Activated CD4-positive, alpha-beta T cell treated with anti-CD3 and anti-CD28 coated beads, Interleukin-2, amount 10 ng/mL, durations not matched to agents 24 days and 14 days (primary cell): ENCODE measurements around the gene NAP1L1. TPM values are rescaled to one million over a fixed set of nuclear protein-coding genes. Genes with fewer than 3 reads are reported as not detected.

Experiments
- DNase-seq: peaks from one replicate; pipeline ENCODE4 v3.0.0; 2022
- H3K27ac Mint-ChIP-seq: one replicate; pipeline ENCODE4 v1.8.0; 2022; ENCODE audit warnings: mild to moderate bottlenecking, mixed read lengths
- H3K27me3 Mint-ChIP-seq: one replicate; pipeline ENCODE4 v1.8.0; 2022; ENCODE audit warnings: mixed read lengths
- H3K36me3 Mint-ChIP-seq: one replicate; pipeline ENCODE4 v1.8.0; 2022; ENCODE audit warnings: low read depth, mild to moderate bottlenecking, mixed read lengths
- H3K4me1 Mint-ChIP-seq: one replicate; pipeline ENCODE4 v1.8.0; 2021; ENCODE audit warnings: mixed read lengths
- H3K4me3 Mint-ChIP-seq: one replicate; pipeline ENCODE4 v1.8.0; 2022; ENCODE audit warnings: mild to moderate bottlenecking, moderate library complexity, mixed read lengths
- H3K9me3 Mint-ChIP-seq: one replicate; pipeline ENCODE4 v1.8.0; 2021; ENCODE audit warnings: mixed read lengths
- intact Hi-C: fragments of 100-400 bp; cut with micrococcal nuclease; formaldehyde crosslinking; loops from one replicate; pipeline ENCODE4 v1.15.1; 2023
- total RNA-seq: library from RNA; stranded (reverse); gene quantifications from 2 replicates; pipeline ENCODE4 v1.2.3, GENCODE V29; 2022

The NAP1L1 gene
- total RNA-seq, 1 donor from 2014 or later: 652 TPM

DNA sequence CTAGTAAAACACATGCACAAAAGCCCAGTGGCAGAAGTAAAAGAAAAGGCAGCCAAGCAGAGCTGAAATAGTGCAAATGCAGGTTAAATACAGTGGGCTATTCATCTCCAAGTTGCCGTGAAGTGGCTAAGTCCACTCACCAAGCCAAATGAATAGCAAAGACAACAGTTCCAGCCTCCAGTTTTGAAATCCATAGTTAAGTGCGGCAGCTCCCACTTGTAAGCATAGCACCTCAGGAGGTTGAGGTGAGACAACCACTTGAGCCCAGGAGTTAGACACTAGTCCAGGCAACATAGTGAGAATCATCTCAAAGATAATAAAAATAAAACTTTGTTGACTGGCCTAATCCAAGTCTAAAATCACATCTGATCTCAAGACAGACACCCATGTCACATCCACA lies 43.1 kb downstream of the NAP1L1 start:
- no peak overlapping the region for H3K4me3 Mint-ChIP-seq
- no peak for DNase-seq
- intact Hi-C loops: no loop called here
- peaks cover 13% of the 10 kb centered on the region for H3K36me3 Mint-ChIP-seq
- H3K27me3 Mint-ChIP-seq: no peaks in the 10 kb centered on the region
- no peak overlapping the region for H3K27ac Mint-ChIP-seq
- H3K9me3 Mint-ChIP-seq: no peaks in the 10 kb centered on the region
- H3K4me1 Mint-ChIP-seq: peaks cover 7% of the 10 kb centered on the region

DNA sequence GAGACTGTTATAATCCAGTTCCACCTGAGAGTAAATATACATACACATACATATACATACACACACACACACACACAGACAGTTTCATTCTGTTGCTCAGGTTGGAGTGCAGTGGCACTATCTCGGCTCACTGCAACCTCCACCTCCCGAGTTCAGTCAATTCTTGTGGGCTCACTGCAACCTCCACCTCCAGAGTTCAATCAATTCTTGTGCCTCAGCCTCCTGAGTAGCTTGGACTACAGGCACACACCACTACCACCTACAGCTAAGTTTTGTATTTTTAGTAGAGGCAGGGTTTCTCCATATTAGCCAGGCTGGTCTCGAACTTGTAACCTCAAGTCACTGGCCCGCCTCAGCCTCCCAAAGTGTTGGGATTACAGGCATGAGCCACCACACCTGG lies 44.0 kb downstream of the NAP1L1 start:
- no peak for DNase-seq
- H3K4me1 Mint-ChIP-seq: peaks cover 11% of the 10 kb centered on the region
- no peaks in the 10 kb centered on the region for H3K27me3 Mint-ChIP-seq
- peaks cover 12% of the 10 kb centered on the region for H3K36me3 Mint-ChIP-seq
- intact Hi-C loops: no loop called here
- no peaks in the 10 kb centered on the region for H3K9me3 Mint-ChIP-seq
- H3K4me3 Mint-ChIP-seq: no peak overlapping the region
- H3K27ac Mint-ChIP-seq: no peak overlapping the region

DNA sequence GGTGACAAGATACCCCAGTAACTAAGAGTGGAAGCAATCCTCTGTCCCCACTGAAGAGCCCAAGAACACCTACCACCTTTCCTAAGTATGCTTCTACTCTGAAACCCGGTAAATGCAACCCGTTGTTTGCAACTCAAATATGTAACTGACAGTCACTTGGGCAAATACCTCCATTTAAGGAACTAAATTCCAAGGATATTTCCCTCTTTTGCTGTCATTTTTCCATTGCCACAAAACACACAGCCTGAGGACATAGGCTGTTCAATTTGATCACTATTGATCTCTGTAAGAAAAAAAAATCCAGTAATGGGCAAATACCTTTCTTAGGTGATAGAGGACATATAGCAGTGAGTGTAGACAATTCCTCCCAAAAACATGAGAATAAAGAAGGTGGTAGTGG lies 46.3 kb downstream of the NAP1L1 start:
- peaks cover 6% of the 10 kb centered on the region for H3K36me3 Mint-ChIP-seq
- H3K27ac Mint-ChIP-seq: no peak overlapping the region
- H3K4me1 Mint-ChIP-seq: peaks cover 18% of the 10 kb centered on the region
- H3K4me3 Mint-ChIP-seq: no peak overlapping the region
- H3K9me3 Mint-ChIP-seq: no peaks in the 10 kb centered on the region
- H3K27me3 Mint-ChIP-seq: no peaks in the 10 kb centered on the region
- intact Hi-C loops: loop anchor here (5.0 kb wide), 2 partner anchors 419 to 706 kb away; partner anchors contain the start of genes CAPS2 and GLIPR1L1
- DNase-seq: no peak

DNA sequence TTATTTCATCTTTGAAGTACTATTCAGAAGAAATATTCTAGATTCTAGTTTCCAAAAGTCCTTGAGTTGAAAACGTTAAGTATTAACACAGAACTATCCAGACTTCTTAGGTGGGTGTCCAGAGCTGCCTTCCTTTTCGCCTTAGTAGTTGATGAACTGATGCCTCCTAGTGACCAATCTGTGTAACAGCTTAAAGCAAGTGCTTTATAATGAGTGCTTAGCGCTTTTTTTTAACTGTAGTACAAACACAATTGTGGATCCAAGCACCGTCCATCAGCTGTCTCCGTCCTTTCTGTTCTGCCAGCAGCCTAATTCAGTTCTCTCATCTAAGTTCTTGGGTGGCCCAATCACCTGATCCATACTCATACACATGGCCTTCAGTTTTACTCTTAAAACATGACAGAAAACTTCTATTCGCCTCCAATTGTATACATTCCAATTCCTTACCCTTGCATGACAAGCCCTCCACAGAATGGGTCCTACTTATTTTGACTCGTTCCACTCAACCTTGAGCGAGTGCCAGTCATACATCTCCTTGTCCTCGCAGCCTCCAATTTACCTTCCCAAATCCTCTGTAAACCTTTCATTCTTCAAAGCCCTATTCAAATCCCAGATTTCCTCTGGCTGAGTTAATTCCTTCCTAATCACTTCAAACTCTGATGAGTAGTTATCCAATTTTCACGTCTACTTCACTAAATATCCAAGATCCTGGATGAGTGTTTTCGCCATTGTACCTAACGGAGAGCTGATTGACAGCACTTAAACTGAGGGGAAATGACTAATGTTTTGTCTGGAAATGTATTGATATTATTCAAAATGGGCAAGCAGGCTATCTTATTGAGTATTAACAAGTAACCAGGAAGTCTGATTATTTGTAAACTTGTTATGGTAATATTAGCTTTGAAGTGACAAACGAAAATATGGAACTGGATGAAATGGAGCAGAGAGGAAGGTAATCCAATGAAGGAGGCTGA lies 47.1 kb downstream of the NAP1L1 start:
- Mint-ChIP-seq H3K4me3 (no peak overlapping the region), H3K36me3 (peaks cover 8% of the 10 kb centered on the region), H3K27ac (no peak overlapping the region), H3K27me3 (no peaks in the 10 kb centered on the region), H3K4me1 (peaks cover 24% of the 10 kb centered on the region), H3K9me3 (no peaks in the 10 kb centered on the region)
- peak; percentile 80 for DNase-seq
- intact Hi-C loops: loop anchor here (1.0 to 5.0 kb wide), 4 partner anchors 220 to 705 kb away; partner anchors contain the start of genes CAPS2 and GLIPR1L1

DNA sequence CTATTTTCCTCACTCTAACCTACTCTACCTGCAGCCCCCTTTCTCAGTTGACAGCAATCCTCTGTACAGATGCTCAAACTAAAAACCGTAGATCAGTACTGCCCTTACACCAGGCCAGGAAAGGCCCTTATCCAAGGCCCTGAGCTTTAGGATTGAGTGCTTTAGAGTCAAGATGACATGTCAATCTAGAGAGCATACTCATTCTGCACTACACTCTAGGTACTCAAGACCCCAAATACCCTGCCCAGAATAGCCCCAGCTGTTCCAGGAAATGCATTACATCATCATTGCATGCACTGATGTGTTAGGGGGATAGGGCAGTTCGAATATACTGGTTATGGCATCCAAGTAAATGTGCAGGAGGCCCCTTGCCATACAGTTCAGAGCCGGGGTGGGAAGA lies 49.4 kb downstream of the NAP1L1 start:
- H3K4me3 Mint-ChIP-seq: no peak overlapping the region
- H3K27ac Mint-ChIP-seq: no peak overlapping the region

DNA sequence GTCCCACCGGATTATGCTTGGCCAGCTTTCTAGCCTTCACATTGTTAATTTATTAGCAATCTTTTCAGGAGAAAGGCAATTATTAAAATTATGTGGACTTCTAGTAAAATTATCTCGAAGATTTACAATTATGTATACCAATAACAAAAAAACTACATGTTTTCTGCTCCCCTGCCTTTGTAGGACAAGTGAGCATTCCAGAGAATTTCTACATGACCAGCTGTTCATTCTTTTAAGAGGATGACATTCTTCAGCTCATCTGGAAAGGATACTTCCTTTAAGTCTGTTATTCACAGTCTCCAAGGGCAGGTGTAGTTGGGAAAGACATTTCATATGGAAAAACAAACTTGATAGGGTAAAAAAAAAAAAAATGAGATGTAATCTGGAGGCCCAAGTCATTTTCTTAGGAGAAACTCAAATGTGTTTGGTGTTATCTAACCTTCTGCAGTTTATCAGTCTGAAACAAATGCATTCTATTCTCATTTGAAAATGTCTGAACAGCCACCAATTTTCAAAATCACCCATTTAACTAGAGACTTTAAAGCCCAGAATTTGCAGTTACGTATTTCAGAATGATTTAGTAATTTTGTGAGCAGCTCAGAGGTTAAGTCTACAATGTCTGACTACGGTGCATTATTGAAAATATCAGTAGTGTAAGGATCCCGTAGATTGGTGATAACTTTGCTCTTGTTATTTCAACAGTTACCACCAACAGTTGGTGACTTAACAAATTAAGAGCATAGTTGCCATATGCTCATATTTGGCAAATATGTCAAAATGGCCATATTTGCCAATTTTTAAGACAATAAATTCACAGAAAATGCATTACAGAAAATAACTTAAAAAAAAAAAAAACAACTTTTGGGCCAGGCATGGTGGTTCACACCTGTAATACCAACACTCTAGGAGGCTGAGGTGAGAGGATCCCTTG lies 51.1 kb downstream of the NAP1L1 start:
- Mint-ChIP-seq H3K27me3 (peaks cover 2% of the 10 kb centered on the region), H3K4me1 (peaks cover 35% of the 10 kb centered on the region), H3K36me3 (peaks cover 34% of the 10 kb centered on the region), H3K9me3 (no peaks in the 10 kb centered on the region), H3K4me3 (peak overlapping the region; percentile 99), H3K27ac (peak overlapping the region; percentile 99)
- DNase-seq: no peak
- intact Hi-C loops: loop anchor here (5.0 kb wide), 4 partner anchors 296 to 641 kb away; partner anchors contain the start of genes BBS10 and GLIPR1L2

More for the DNA sequence above, 49.4 kb downstream of the NAP1L1 start:
- Mint-ChIP-seq H3K36me3 (peaks cover 17% of the 10 kb centered on the region), H3K27me3 (peaks cover 2% of the 10 kb centered on the region), H3K4me1 (peaks cover 29% of the 10 kb centered on the region), H3K9me3 (no peaks in the 10 kb centered on the region)
- intact Hi-C loops: loop anchor here (5.0 kb wide), 2 partner anchors 422 to 703 kb away; partner anchors contain the start of genes CAPS2 and GLIPR1L1
- peak; percentile 58 for DNase-seq

DNA sequence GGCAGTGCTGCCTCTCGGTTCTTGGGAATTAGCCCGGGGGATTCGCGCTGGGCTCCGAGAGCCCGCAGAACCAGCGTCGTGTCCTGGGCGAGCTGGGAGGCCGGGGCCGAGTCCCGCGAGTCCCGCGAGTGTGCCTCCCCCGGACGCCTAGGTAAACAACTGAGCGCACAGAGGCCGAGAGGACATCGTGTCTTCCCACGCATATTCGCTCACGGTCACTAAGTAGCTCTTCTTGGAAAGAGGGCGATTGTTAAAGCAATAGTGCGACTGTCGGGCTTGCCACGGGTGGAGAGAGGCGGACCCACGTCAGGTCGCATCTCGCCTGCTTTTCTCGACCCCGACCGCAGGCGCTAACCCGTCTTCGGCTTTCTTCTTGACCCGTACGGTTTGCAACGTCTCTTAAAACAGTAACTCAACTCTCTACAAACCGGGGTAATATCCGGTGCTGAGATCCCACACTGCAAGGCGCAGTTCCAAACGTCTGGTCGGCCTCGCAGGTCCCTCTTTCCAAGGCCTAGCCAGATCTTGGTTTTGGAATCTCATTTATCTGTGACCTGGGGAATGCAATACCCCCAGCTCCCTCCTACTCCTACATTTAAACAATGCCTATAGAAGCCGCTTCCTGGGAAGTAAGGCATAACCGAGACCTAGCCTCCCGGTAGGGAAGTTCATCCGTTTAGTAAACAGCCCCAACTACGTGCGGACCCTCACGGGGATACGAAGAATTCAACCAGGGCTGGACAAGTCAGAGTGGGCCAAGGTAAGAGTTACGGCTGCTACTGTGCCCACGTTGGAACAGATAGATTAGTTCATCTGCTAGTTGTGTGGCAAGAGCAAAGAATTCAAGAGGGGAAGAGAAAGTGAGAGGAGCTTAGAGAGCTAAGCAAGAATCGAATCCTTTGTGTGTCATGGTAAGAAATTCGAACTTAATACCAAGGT lies 52.2 kb downstream of the NAP1L1 start:
- intact Hi-C loops: loop anchor here (1.0 to 5.0 kb wide), 6 partner anchors 295 to 640 kb away; partner anchors contain the start of genes BBS10 and GLIPR1L2
- peaks cover 2% of the 10 kb centered on the region for H3K27me3 Mint-ChIP-seq
- peak overlapping the region; percentile 99 for H3K4me3 Mint-ChIP-seq
- peaks cover 39% of the 10 kb centered on the region for H3K36me3 Mint-ChIP-seq
- H3K27ac Mint-ChIP-seq: peak overlapping the region; percentile 99
- H3K9me3 Mint-ChIP-seq: no peaks in the 10 kb centered on the region
- peaks cover 32% of the 10 kb centered on the region for H3K4me1 Mint-ChIP-seq
- peak; percentile 84 for DNase-seq

DNA sequence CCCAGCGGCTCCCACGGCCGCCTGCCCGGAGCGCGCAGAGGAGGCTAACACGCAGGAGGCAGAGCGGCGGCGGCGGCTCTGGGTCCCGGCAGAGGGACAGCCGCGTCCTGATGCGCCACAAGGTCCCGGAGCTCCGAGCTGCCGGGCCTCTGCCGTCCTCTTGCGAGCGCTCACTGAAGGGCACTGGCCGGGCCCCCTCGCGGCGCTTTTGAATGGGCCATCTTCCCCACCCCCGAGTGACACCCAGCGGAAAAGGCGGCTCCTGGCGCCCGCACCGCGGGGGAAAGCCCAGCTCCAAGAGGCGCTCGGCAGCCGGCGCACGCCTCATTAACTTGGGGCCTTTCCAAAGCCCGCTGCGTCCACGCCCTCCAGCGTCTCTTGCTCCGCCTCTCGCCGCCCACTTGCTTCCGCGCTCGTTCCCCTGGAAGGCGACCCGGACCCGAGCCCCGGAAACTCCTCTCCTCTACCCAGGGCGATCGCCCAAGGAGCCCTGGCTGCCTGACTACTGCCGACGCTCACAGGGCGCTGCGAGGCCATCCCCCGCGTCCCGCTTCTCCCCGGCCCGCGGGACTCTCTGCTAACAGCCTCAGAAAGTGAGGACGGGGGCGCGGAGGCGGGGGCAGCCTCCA lies 53.0 kb downstream of the NAP1L1 start, which contains the start of gene PHLDA1:
TSS of gene PHLDA1 (minus strand) at position 363 of the 629 bp plus-strand sequence.
- peaks cover 36% of the 10 kb centered on the region for H3K4me1 Mint-ChIP-seq

DNA sequence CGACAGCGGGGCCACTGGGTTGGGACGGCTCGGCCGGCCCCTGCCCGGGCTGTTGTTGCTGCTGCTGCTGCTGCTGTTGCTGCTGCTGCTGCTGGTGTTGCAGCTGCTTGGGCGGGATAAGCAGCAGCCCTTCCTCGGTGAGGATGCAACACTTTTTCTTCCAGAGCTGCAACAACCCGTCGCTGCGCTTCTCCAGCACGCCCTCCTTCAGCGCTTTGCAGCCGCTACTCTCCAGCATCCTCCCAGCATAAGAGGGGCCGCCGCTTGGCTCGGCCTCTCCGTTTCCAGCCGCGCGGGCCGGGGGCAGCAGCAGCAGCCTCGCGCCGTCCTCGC lies 53.4 kb downstream of the NAP1L1 start:
- H3K4me1 Mint-ChIP-seq: peaks cover 41% of the 10 kb centered on the region
- intact Hi-C loops: loop anchor here (1.0 to 5.0 kb wide), 13 partner anchors 11 to 639 kb away; partner anchors contain the start of genes BBS10, GLIPR1, GLIPR1L2 and KRR1
- peak overlapping the region; percentile 99 for H3K27ac Mint-ChIP-seq
- peaks cover 51% of the 10 kb centered on the region for H3K36me3 Mint-ChIP-seq
- peak overlapping the region; percentile 99 for H3K4me3 Mint-ChIP-seq
- no peak for DNase-seq
- H3K27me3 Mint-ChIP-seq: peaks cover 2% of the 10 kb centered on the region
- no peaks in the 10 kb centered on the region for H3K9me3 Mint-ChIP-seq

More for the DNA sequence above, 53.0 kb downstream of the NAP1L1 start, which contains the start of gene PHLDA1:
- H3K27me3 Mint-ChIP-seq: peaks cover 2% of the 10 kb centered on the region
- intact Hi-C loops: loop anchor here (1.0 to 5.0 kb wide), 15 partner anchors 11 to 639 kb away; partner anchors contain the start of genes BBS10, GLIPR1, GLIPR1L2 and KRR1
- DNase-seq: peak; percentile 98
- no peaks in the 10 kb centered on the region for H3K9me3 Mint-ChIP-seq
- H3K27ac Mint-ChIP-seq: peak within 1 kb of the TSS; percentile 99
- peak within 1 kb of the TSS; percentile 99 for H3K4me3 Mint-ChIP-seq
- H3K36me3 Mint-ChIP-seq: peaks cover 46% of the 10 kb centered on the region

DNA sequence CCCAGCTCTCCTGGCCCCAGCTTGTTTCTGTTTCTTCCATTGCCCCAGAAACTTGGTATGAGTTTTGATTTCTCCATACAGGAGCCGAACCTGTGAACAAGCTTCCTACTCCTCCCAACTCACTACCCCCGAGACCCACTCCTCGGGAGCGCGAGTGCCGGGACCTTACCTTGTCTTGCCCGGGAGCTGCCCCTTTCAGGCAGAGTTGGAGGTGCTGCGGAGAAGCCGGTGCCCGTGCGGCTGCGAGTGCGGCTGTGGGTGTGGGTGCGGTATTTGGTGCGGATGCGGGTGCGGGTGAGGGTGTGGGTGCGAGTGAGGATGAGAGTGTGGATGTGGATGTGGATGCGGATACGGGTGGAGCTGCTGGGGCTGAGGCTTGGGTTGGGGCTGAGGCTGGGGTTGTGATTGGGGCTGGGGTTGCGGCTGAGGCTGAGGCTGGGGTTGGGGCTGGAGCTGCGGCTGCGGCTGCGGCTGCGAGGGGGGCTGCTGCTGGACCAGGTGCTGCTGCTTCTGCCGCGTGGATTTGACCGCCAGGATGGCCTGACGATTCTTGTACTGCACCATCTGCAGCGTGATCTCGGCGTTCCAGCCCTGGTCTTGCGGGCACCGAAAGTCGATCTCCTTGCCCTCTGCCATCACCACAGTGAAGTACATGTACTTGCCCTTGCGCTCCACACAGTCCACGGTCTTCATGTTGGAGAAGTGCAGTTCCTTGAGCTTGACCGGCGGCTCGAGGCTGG lies 54.0 kb downstream of the NAP1L1 start:
- H3K9me3 Mint-ChIP-seq: no peaks in the 10 kb centered on the region
- H3K27ac Mint-ChIP-seq: peak overlapping the region; percentile 99
- intact Hi-C loops: loop anchor here (1.0 to 5.0 kb wide), 13 partner anchors 10 to 638 kb away; partner anchors contain the start of genes BBS10, GLIPR1, GLIPR1L2 and KRR1
- H3K4me3 Mint-ChIP-seq: peak overlapping the region; percentile 99
- H3K4me1 Mint-ChIP-seq: peaks cover 43% of the 10 kb centered on the region
- peaks cover 57% of the 10 kb centered on the region for H3K36me3 Mint-ChIP-seq
- peaks cover 2% of the 10 kb centered on the region for H3K27me3 Mint-ChIP-seq
- DNase-seq: peak; percentile 91

DNA sequence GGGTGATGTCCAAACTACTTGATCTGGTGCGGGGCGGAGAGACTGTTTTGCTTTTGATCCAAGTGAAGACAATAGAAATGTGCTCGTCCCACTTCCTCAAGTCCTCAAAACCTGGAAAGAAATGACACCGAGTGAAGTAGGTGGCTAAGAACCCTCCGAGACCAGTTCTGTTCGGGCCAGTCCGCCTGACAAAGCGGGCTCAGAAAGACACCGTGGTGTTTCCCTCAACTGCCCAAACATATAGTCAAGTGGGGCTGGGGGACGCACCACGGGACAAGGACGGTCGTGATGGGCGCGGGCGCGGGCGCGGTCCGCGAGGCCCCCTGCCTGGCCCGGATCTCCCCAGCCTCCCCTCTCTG lies 54.5 kb downstream of the NAP1L1 start:
- intact Hi-C loops: loop anchor here (2.0 to 5.0 kb wide), 7 partner anchors 55 to 638 kb away; partner anchors contain the start of genes BBS10, GLIPR1, GLIPR1L2 and NAP1L1
- Mint-ChIP-seq H3K36me3 (peaks cover 58% of the 10 kb centered on the region), H3K4me3 (peak overlapping the region; percentile 99), H3K4me1 (peaks cover 47% of the 10 kb centered on the region), H3K9me3 (no peaks in the 10 kb centered on the region), H3K27me3 (peaks cover 2% of the 10 kb centered on the region), H3K27ac (peak overlapping the region; percentile 99)
- peak; percentile 81 for DNase-seq
